GM12878 (cell line): ENCODE results near the gene ZNF691. TPM values are rescaled to one million over a fixed set of nuclear protein-coding genes. Genes with fewer than 3 reads are reported as not detected.

Experiments
- ATAC-seq: fragments of 200-7000 bp; cut with Tn5 transposase; 3 replicates; pipeline ENCODE4 v1.9.1; 2020; ENCODE audit warnings: mild to moderate bottlenecking, moderate library complexity
- BruUV-seq: library from RNA; stranded (reverse); fragments of 400-500 nt; replicated peaks from 2 replicates; lab custom pipeline; 2021; lab: Mats Ljungman, UMichigan
- CTCF ChIA-PET: fragments of 300-600 bp; sonication (Branson Sonifier 250); formaldehyde crosslinking; extraction: SDS; loops from one replicate; lab custom pipeline; 2021; ENCODE audit warnings: inconsistent platforms; lab: Yijun Ruan, JAX
- POLR2A ChIA-PET: fragments of 350-600 bp; formaldehyde crosslinking; extraction: SDS; loops from one replicate; lab custom pipeline; 2021; ENCODE audit warnings: inconsistent platforms; lab: Charles Lee
- RAD21 ChIA-PET: fragments of 300-600 bp; sonication (Branson Sonifier 250); formaldehyde crosslinking; loops from one replicate; lab custom pipeline; 2023; ENCODE audit warnings: antibody characterized with exemption; ENCODE audit not compliant: unreplicated experiment; lab: Charles Lee
- SMC1A ChIA-PET: fragments of 300-600 bp; sonication (Branson Sonifier 250); formaldehyde crosslinking; loops from one replicate; lab custom pipeline; 2023; ENCODE audit not compliant: unreplicated experiment, uncharacterized antibody; lab: Charles Lee
- DNase-seq: peaks from one replicate; pipeline ENCODE4 v3.0.0-alpha.2; 2011; ENCODE audit warnings: low read depth, low spot score
- FAIRE-seq: peaks from 3 replicates; lab custom pipeline; 2011; peaks lifted over from hg19 to GRCh38; lab: Jason Lieb, UNC
- H2AFZ ChIP-seq: 2 replicates; pipeline ENCODE4 v1.6.0; 2011; ENCODE audit warnings: low read depth, low read length, control low read depth; ENCODE audit not compliant: control insufficient read depth
- H3K27ac ChIP-seq: 2 replicates; pipeline ENCODE4 v1.5.1; 2011; ENCODE audit warnings: control low read depth; ENCODE audit not compliant: control insufficient read depth, insufficient read depth
- H3K27me3 ChIP-seq, 2 experiments: replicated peaks in 1 of 2; 2 replicates each; pipeline versions ENCODE4 v1.6.0 to v1.6.1; 2011; ENCODE audit warnings: low read length in 1 of 2; ENCODE audit not compliant: control insufficient read depth in 2 of 2, insufficient read depth in 2 of 2
- H3K36me3 ChIP-seq, 2 experiments: 2 replicates each; pipeline ENCODE4 v1.5.1; 2011; ENCODE audit warnings: low read length in 1 of 2; ENCODE audit not compliant: control insufficient read depth in 2 of 2, insufficient read depth in 2 of 2
- H3K4me1 ChIP-seq: 2 replicates; pipeline ENCODE4 v1.6.1; 2011; ENCODE audit warnings: mild to moderate bottlenecking, low read length, moderate library complexity, mixed read lengths; ENCODE audit not compliant: control insufficient read depth, insufficient read depth
- H3K4me2 ChIP-seq: 2 replicates; pipeline ENCODE4 v1.6.0; 2011; ENCODE audit warnings: control low read depth; ENCODE audit not compliant: control insufficient read depth, insufficient read depth
- H3K4me3 ChIP-seq: fragments of 200-600 bp; sonication (generic); 2 replicates; pipeline ENCODE4 v1.5.1; 2016
- H3K79me2 ChIP-seq: 2 replicates; pipeline ENCODE4 v1.6.0; 2011; ENCODE audit warnings: low read length; ENCODE audit not compliant: control insufficient read depth, insufficient read depth
- H3K9ac ChIP-seq: 2 replicates; pipeline ENCODE4 v1.8.0; 2011; ENCODE audit warnings: low read length, control low read depth, mixed read lengths; ENCODE audit not compliant: control insufficient read depth, insufficient read depth
- H3K9me3 ChIP-seq: replicated peaks from 3 replicates; pipeline ENCODE4 v1.5.1; 2011; ENCODE audit warnings: mild to moderate bottlenecking, low read length; ENCODE audit not compliant: control insufficient read depth, insufficient read depth
- H4K20me1 ChIP-seq: 2 replicates; pipeline ENCODE4 v1.6.0; 2011; ENCODE audit not compliant: control insufficient read depth, insufficient read depth
- ASH2L ChIP-seq: fragments of 300-600, 200-600 bp; sonication (generic); IDR thresholded peaks from 2 replicates; pipeline ENCODE4 v1.6.1; 2017; ENCODE audit warnings: low read depth, mild to moderate bottlenecking, borderline replicate concordance
- BACH1 ChIP-seq: fragments of 450-650 bp; IDR thresholded peaks from 2 replicates; pipeline ENCODE4 v1.6.1; 2017; ENCODE audit warnings: mild to moderate bottlenecking, borderline replicate concordance
- BMI1 ChIP-seq: fragments of 450-650 bp; IDR thresholded peaks from 2 replicates; pipeline ENCODE4 v1.6.1; 2016; ENCODE audit warnings: mild to moderate bottlenecking, moderate library complexity, borderline replicate concordance
- CREB1 ChIP-seq: IDR thresholded peaks from 2 replicates; pipeline ENCODE4 v1.6.1; 2012; ENCODE audit warnings: low read depth, mild to moderate bottlenecking, inconsistent platforms
- ETV6 ChIP-seq, 2 experiments: fragments of 450-650 bp in 1 of 2; IDR thresholded peaks in 1 of 2; conservative IDR thresholded peaks in 1 of 2; 2 replicates each; pipeline ENCODE4 v1.6.1; 2014; ENCODE audit warnings: antibody characterized with exemption in 1 of 2, borderline replicate concordance in 1 of 2, low read depth in 1 of 2, mild to moderate bottlenecking in 1 of 2, moderate library complexity in 1 of 2
- FOXM1 ChIP-seq: IDR thresholded peaks from 2 replicates; pipeline ENCODE4 v1.6.1; 2012; ENCODE audit warnings: low read depth, mild to moderate bottlenecking, inconsistent platforms, low read length, moderate library complexity
- MEF2A ChIP-seq: IDR thresholded peaks from 2 replicates; pipeline ENCODE4 v1.6.1; 2011; ENCODE audit warnings: low read depth, mild to moderate bottlenecking, low read length, moderate library complexity; ENCODE audit not compliant: insufficient read depth
- MXI1 ChIP-seq: fragments of 150-350 bp; IDR thresholded peaks from 2 replicates; pipeline ENCODE4 v1.6.1; 2011; ENCODE audit warnings: low read depth, mild to moderate bottlenecking, inconsistent platforms, low read length, improper control_type of control experiment
- NFYA ChIP-seq: IDR thresholded peaks from 2 replicates; pipeline ENCODE4 v1.6.1; 2011; ENCODE audit warnings: low read depth, mild to moderate bottlenecking, low read length, improper control_type of control experiment, borderline replicate concordance
- PAX8 ChIP-seq: fragments of 450-650 bp; IDR thresholded peaks from 2 replicates; pipeline ENCODE4 v1.6.1; 2017; ENCODE audit warnings: mild to moderate bottlenecking, moderate library complexity
- RBBP5 ChIP-seq: fragments of 200-600 bp; sonication (generic); conservative IDR thresholded peaks from 2 replicates; pipeline ENCODE4 v1.6.1; 2016
- SMAD1 ChIP-seq: fragments of 450-650 bp; IDR thresholded peaks from 2 replicates; pipeline ENCODE4 v1.6.1; 2018; ENCODE audit warnings: mild to moderate bottlenecking, low read depth; ENCODE audit not compliant: partially characterized antibody
- SMC3 ChIP-seq: IDR thresholded peaks from 2 replicates; pipeline ENCODE4 v1.6.1; 2011; ENCODE audit warnings: low read length, improper control_type of control experiment, borderline replicate concordance
- YBX1 ChIP-seq: fragments of 450-650 bp; IDR thresholded peaks from 2 replicates; pipeline ENCODE4 v1.6.1; 2016; ENCODE audit warnings: antibody characterized with exemption
- ZNF207 ChIP-seq: fragments of 450-650 bp; IDR thresholded peaks from 2 replicates; pipeline ENCODE4 v1.6.1; 2014; ENCODE audit warnings: antibody characterized with exemption, mild to moderate bottlenecking, borderline replicate concordance
- ZNF622 ChIP-seq: fragments of 450-650 bp; IDR thresholded peaks from 2 replicates; pipeline ENCODE4 v1.6.1; 2017; ENCODE audit warnings: mild to moderate bottlenecking, inconsistent platforms
- WGBS: methylation state at CpG from one replicate; pipeline ENCODE4 v1.1.6; 2016; ENCODE audit warnings: low lambda C conversion rate; ENCODE audit not compliant: insufficient replicate concordance, insufficient coverage; ENCODE audit errors: missing lambda C conversion rate; 5-methylcytosine and 5-hydroxymethylcytosine counted together
- in situ Hi-C: fragments of 300-500 bp; cut with MboI; formaldehyde crosslinking; loops from 9 replicates; pipeline ENCODE4 v1.14.3; 2018; ENCODE audit warnings: mixed read lengths
- intact Hi-C: fragments of 100-400 bp; cut with micrococcal nuclease; formaldehyde crosslinking; loops from one replicate; pipeline ENCODE4 v1.14.2; 2022; ENCODE audit not compliant: unreplicated experiment
- polyA plus RNA-seq, 11 experiments: library from polyadenylated mRNA; depleted of rRNA in 4 of 11; unstranded in 6 of 11; stranded (reverse) in 5 of 11; fragments of >200 nt; fragmentation: Nextera tagmentation in 4 of 11; fragmentation: Illumina TruSeq in 1 of 11; extraction: Ambion mirVana in 4 of 11; extraction: Trizol in 1 of 11; gene quantifications; 1 replicate in 1 of 11; 2 replicates in 10 of 11; pipeline versions ENCODE4 v1.2.1 to v1.2.3, GENCODE V29; 2011 to 2016; ENCODE audit warnings: inconsistent platforms in 2 of 11, missing spikeins in 2 of 11, low read depth in 1 of 11
- total RNA-seq, 4 experiments: library from RNA; depleted of rRNA in 3 of 4; stranded (reverse); fragments of >200 nt in 3 of 4; fragmentation: Illumina TruSeq in 1 of 4; extraction: Trizol in 1 of 4; gene quantifications; 2 replicates each; pipeline versions ENCODE4 v1.2.1 to v1.2.3, GENCODE V29; 2013 to 2021
- TF ChIP-seq, protein P1 (sequence below): fragments of 450-650 bp; conservative IDR thresholded peaks from 2 replicates; pipeline ENCODE4 v1.6.1; 2017; ENCODE audit warnings: mild to moderate bottlenecking, moderate library complexity

Gene ZNF691
- total and polyA plus RNA-seq, 10 of the 15 experiments (the other 5 are each of a cell fraction or from before 2014, with no cell fraction given) = 8.5 to 16.2 (median 12.2) TPM

DNA sequence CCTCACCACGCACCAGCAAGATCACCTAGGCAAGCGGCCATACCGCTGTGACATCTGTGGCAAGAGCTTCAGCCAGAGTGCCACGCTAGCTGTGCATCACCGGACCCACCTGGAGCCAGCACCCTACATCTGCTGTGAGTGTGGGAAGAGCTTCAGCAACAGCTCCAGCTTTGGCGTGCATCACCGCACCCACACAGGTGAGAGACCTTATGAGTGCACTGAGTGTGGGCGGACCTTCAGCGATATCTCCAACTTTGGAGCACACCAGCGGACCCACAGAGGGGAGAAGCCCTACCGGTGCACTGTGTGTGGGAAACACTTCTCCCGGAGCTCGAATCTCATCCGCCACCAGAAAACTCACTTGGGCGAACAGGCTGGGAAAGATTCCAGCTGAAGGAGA, 5.0 kb downstream of the ZNF691 start:
- H3K4me1 ChIP-seq = peaks cover 6% of the 10 kb centered on the region; the same call in 1 of the 2 replicates
- WGBS = 81% methylated on average over 15 of the region's 15 CpGs
- no peak overlapping the region for H3K9ac ChIP-seq
- H3K79me2 ChIP-seq = peaks cover 27% of the 10 kb centered on the region
- no peaks in the 10 kb centered on the region for H4K20me1 ChIP-seq
- no peak overlapping the region for H3K4me2 ChIP-seq
- H3K27me3 ChIP-seq = no peaks in the 10 kb centered on the region
- no TSS peak for BruUV-seq
- no peaks in the 10 kb centered on the region; the same call in 1 of the 3 replicates for H3K9me3 ChIP-seq
- no peak overlapping the region for H3K27ac ChIP-seq
- H2AFZ ChIP-seq = no peak overlapping the region
- H3K36me3 ChIP-seq = peaks cover 8 to 10% of the 10 kb centered on the region in 2 experiments; a peak in 3 of 4 replicates
- ATAC-seq = no peak
- SMC1A ChIA-PET = interaction anchor here (0.6 to 1.6 kb wide), 2 partner anchors 14 to 20 kb away, joined by 3 to 5 read pairs; no protein-coding TSS in a partner anchor
- CTCF ChIA-PET = interaction anchor here (0.8 to 1.6 kb wide), 3 partner anchors 15 to 72 kb away, joined by 3 to 5 read pairs (median 3); no protein-coding TSS in a partner anchor
- TF ChIP-seq ETV6 (conservative IDR thresholded peaks at IDR 0.05 in 1 of 2, IDR thresholded peaks at IDR 0.05 in 1 of 2; ENCODE audit: borderline replicate concordance in 1 of 2, low read depth in 1 of 2) (no peak), MEF2A (no peak), CREB1 (no peak), ASH2L (no peak), BMI1 (no peak), SMAD1 (no peak), ZNF622 (no peak), NFYA (no peak), RBBP5 (no peak), FOXM1 (no peak), YBX1 (no peak), MXI1 (no peak), PAX8 (no peak), BACH1 (no peak), ZNF207 (no peak), SMC3 (no peak)
- TF ChIP-seq, protein P1, sequence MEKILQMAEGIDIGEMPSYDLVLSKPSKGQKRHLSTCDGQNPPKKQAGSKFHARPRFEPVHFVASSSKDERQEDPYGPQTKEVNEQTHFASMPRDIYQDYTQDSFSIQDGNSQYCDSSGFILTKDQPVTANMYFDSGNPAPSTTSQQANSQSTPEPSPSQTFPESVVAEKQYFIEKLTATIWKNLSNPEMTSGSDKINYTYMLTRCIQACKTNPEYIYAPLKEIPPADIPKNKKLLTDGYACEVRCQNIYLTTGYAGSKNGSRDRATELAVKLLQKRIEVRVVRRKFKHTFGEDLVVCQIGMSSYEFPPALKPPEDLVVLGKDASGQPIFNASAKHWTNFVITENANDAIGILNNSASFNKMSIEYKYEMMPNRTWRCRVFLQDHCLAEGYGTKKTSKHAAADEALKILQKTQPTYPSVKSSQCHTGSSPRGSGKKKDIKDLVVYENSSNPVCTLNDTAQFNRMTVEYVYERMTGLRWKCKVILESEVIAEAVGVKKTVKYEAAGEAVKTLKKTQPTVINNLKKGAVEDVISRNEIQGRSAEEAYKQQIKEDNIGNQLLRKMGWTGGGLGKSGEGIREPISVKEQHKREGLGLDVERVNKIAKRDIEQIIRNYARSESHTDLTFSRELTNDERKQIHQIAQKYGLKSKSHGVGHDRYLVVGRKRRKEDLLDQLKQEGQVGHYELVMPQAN = no peak
- in situ Hi-C loops (no loop called here), intact Hi-C loops (no loop called here)
- POLR2A ChIA-PET = no interaction called here
- FAIRE-seq = no peak
- RAD21 ChIA-PET = no interaction called here
- DNase-seq = no peak
- no peak overlapping the region for H3K4me3 ChIP-seq
